ENCODE results near the gene ADGRV1. TPM values are rescaled to one million over a fixed set of nuclear protein-coding genes. Genes with fewer than 3 reads are reported as not detected.

ADGRV1 gene
- polyA plus RNA-seq, 2 of the 4 experiments (the other 2 are of a cell fraction): 0.70 to 3.7 TPM

DNA sequence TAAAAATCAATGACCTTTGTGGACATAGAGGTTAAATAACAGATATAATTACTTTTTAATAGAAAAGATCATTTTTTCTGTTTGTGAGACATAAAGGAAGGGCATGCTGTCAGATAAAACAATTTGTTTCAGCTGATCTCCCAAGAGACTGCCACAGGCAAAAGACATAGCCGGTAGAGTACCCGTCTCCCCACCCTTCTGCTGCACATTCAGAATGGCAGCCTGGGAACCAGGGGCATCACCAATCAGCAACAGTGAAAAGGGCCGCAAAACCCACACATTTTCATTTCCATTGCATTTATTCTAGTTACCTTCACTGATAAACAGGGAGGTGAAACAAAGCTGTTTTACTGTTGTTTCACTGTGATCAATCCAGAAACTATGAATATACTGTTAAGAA lies 466.9 kb downstream of the ADGRV1 start (continued):
- TF ChIP-seq, protein P1, sequence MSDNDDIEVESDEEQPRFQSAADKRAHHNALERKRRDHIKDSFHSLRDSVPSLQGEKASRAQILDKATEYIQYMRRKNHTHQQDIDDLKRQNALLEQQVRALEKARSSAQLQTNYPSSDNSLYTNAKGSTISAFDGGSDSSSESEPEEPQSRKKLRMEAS (IDR thresholded peaks at IDR 0.05): no peak
- TF ChIP-seq FOXS1 (CRISPR knock-in tag; IDR thresholded peaks at IDR 0.05): no peak
- TF ChIP-seq MAFK (IDR thresholded peaks at IDR 0.05; ENCODE audit: partially characterized antibody): no peak
- TF ChIP-seq MAZ (IDR thresholded peaks at IDR 0.05; ENCODE audit: borderline replicate concordance, low read depth, low read length): no peak
- no peak for TF ChIP-seq E2F6 (IDR thresholded peaks at IDR 0.05; ENCODE audit: borderline replicate concordance, low read depth)
- TF ChIP-seq JUNB (IDR thresholded peaks at IDR 0.05): no peak

DNA sequence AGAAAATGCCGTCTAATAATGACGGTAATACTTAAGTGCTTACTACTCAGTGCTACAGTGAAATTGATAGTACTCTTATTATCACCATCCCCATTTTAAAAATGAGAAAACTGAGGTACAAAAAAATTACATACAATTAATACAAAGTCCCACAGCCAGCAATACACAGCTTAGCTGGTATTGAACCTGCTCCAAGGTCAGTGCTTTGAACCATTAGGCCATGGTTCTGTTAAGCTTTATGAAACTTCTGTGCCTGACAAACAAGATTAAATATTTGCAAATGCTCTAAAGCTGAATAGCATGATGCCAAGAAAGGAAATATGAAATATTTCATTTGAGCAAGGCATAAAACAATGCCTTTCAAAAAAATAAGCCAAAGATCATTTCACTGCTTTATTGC lies 467.4 kb downstream of the ADGRV1 start:
- Histone ChIP-seq H3K9me3 (no peaks in the 10 kb centered on the region), H3K27ac (no peak overlapping the region), H3K4me3 (no peak overlapping the region), H3K4me1 (peaks cover 45% of the 10 kb centered on the region), H3K4me2 (no peak overlapping the region)
- ATAC-seq: no peak
- DNase-seq (ENCODE audit: low read depth in 1 of 2, low spot score in 1 of 2): no peak
- ChIA-PET POLR2A (no interaction called here), CTCF (interaction anchor here (0.6 to 1.5 kb wide), 6 partner anchors 8 to 359 kb away, joined by 3 to 4 read pairs (median 3); no protein-coding TSS in a partner anchor)
- WGBS (ENCODE audit: missing lambda C conversion rate): 92% methylated on average over 2 of the region's 2 CpGs
- TF ChIP-seq ZFP36 (IDR thresholded peaks at IDR 0.05; ENCODE audit: borderline replicate concordance, partially characterized antibody) (no peak), CBX2 (IDR thresholded peaks at IDR 0.05; ENCODE audit: borderline replicate concordance, low read depth) (no peak), RFX5 (IDR thresholded peaks at IDR 0.05) (no peak), TP53 (CRISPR knock-in tag; IDR thresholded peaks at IDR 0.05) (no peak), ZNF302 (CRISPR knock-in tag; IDR thresholded peaks at IDR 0.05) (no peak), CHD4 (IDR thresholded peaks at IDR 0.05; ENCODE audit: borderline replicate concordance) (no peak), ZC3H11A (IDR thresholded peaks at IDR 0.05) (no peak), ZSCAN20 (CRISPR knock-in tag; IDR thresholded peaks at IDR 0.05) (no peak), ELK1 (IDR thresholded peaks at IDR 0.05; ENCODE audit: low read depth, low read length) (no peak), BHLHE40 (IDR thresholded peaks at IDR 0.05; ENCODE audit: low read depth, low read length) (no peak)
- FAIRE-seq: peak; percentile 28

DNA sequence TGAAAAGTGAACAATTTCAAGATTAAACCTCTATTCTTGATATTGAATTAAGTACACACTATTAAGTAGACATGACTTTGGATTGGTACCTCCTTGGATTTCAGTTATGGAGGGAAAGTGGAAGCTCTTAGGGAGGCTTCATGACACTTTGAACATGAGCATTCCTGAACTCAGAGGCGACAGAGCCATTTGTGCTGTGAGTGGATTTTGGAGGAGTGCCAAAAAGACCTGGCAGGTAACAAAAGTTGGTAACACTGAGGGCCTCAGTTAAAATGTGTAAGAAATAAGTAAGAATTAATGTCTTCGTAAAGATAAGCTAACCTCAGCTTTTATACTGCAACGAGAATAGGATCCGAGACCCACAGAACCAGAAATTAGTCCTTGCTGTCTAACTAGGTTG lies 467.9 kb downstream of the ADGRV1 start:
- CTCF ChIA-PET: interaction anchor here (0.6 to 1.5 kb wide), 4 partner anchors 8 to 359 kb away, joined by 3 to 4 read pairs (median 4); no protein-coding TSS in a partner anchor
- Histone ChIP-seq H3K4me3 (no peak overlapping the region), H3K27ac (no peak overlapping the region), H3K9me3 (no peaks in the 10 kb centered on the region), H3K4me1 (peaks cover 50% of the 10 kb centered on the region), H3K4me2 (no peak overlapping the region)
- ATAC-seq (no peak), DNase-seq (ENCODE audit: low read depth in 1 of 2, low spot score in 1 of 2) (no peak), FAIRE-seq (no peak)
- TF ChIP-seq MAFK (IDR thresholded peaks at IDR 0.05; ENCODE audit: partially characterized antibody): no peak
- no peak for TF ChIP-seq TFCP2L1 (CRISPR knock-in tag; IDR thresholded peaks at IDR 0.05)
- TF ChIP-seq REST (IDR thresholded peaks at IDR 0.05): no peak
- TF ChIP-seq ZSCAN20 (CRISPR knock-in tag; IDR thresholded peaks at IDR 0.05): no peak
- TF ChIP-seq BHLHE40 (IDR thresholded peaks at IDR 0.05; ENCODE audit: low read depth, low read length): no peak
- no peak for TF ChIP-seq EP300 (IDR thresholded peaks at IDR 0.05)
- TF ChIP-seq POLR2AphosphoS2 (conservative IDR thresholded peaks at IDR 0.05; ENCODE audit: low read length): no peak
- no peak for TF ChIP-seq MAZ (IDR thresholded peaks at IDR 0.05; ENCODE audit: borderline replicate concordance, low read depth, low read length)
- TF ChIP-seq GATA3 (IDR thresholded peaks at IDR 0.05; ENCODE audit: borderline replicate concordance): no peak
- 93% methylated on average over 4 of the region's 4 CpGs for WGBS (ENCODE audit: missing lambda C conversion rate)
- POLR2A ChIA-PET: no interaction called here
